Testis (tissue), 5 donors: ENCODE results near the gene REG3G. TPM values are rescaled to one million over a fixed set of nuclear protein-coding genes. Genes with fewer than 3 reads are reported as not detected.

ENCODE experiments used
- DNase-seq: peaks from one replicate; pipeline ENCODE4 v3.0.0-alpha.2; 2019
- H3K27ac ChIP-seq, 2 donors: fragments of 200-600 bp; sonication (generic); one replicate each; pipeline ENCODE4 v1.5.1; 2019
- H3K27me3 ChIP-seq: fragments of 200-600 bp; sonication (generic); one replicate; pipeline ENCODE4 v1.5.1; 2019
- H3K36me3 ChIP-seq: fragments of 200-600 bp; sonication (generic); one replicate; pipeline ENCODE4 v1.5.1; 2017; ENCODE audit warnings: low read depth; ENCODE audit errors: missing control alignments
- H3K4me1 ChIP-seq: fragments of 200-600 bp; sonication (generic); one replicate; pipeline ENCODE4 v1.5.1; 2019
- H3K4me3 ChIP-seq, 2 donors: fragments of 200-600 bp; sonication (generic); one replicate each; pipeline ENCODE4 v1.5.1; 2017 to 2019
- H3K9me3 ChIP-seq: fragments of 200-600 bp; sonication (generic); one replicate; pipeline ENCODE4 v1.5.1; 2017
- POLR2A ChIP-seq: fragments of 450-650 bp; IDR thresholded peaks from one replicate; pipeline ENCODE4 v1.6.1; 2017; ENCODE audit warnings: antibody characterized with exemption, mild to moderate bottlenecking, moderate library complexity
- WGBS, 2 donors: methylation state at CpG; one replicate each; pipeline ENCODE4 v1.1.5; 2018; 5-methylcytosine and 5-hydroxymethylcytosine counted together
- intact Hi-C: fragments of 100-400 bp; cut with DNase I; formaldehyde crosslinking; loops from one replicate; pipeline ENCODE4 v1.15.1; 2023; ENCODE audit warnings: low total_unique reads
- long read RNA-seq, 2 donors: transcript quantifications; one replicate each; lab custom pipeline, GENCODE V29; 2026
- polyA plus RNA-seq: library from polyadenylated mRNA; stranded (reverse); fragments of 350-450 nt; fragmentation: Illumina TruSeq; extraction: RNeasy Lipid Tissue Mini Kit (QIAGEN cat#74804); gene quantifications from one replicate; pipeline ENCODE4 v1.2.3, GENCODE V29; 2014; ENCODE audit warnings: low read depth, low replicate concordance; ENCODE audit not compliant: insufficient read depth
- total RNA-seq, 2 donors: library from RNA; depleted of rRNA; stranded (reverse); fragments of >200 nt; gene quantifications; one replicate each; pipeline ENCODE4 v1.2.3, GENCODE V29; 2016
- TF ChIP-seq, protein P1 (sequence below), 3 experiments: fragments of 450-650 bp in 2 of 3; fragments of 200-600 bp in 1 of 3; sonication (generic) in 1 of 3; IDR thresholded peaks; one replicate each; pipeline ENCODE4 v1.5.1; 2016 to 2019; ENCODE audit warnings: antibody characterized with exemption in 3 of 3, mild to moderate bottlenecking in 2 of 3, moderate library complexity in 1 of 3

Gene REG3G
- total RNA-seq (10 to 100 TPM; 22.3 to 69.7 TPM), polyA plus RNA-seq (60.7 TPM)
- long read RNA-seq, donor 1, partial matches to known transcripts: 0 of 2 reads
- long read RNA-seq, donor 1, other reads (novel, unspliced or antisense): 0 of 2 reads
- long read RNA-seq, donor 2: 0 reads

DNA sequence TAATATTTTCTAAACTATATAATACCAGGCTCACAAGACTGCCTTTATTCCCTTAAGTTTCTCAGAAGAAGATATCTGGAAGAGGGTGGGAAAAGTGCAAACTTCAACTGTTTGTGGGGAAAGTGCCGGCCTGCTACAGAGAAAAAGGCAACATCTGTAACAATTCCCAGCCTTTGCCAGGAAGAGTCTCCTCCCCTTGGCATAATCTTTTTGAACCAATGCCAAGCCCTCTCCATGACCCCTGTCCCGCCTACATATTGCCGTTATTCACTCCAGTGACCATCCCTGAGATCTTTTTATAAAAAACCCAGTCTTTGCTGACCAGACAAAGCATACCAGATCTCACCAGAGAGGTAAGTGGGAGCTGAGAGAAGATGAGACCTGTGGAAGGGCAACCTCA is at the start of gene REG3G:
Gene REG3G, plus strand, starts transcription at position 282 of the 400 bp plus-strand sequence. CDS start 392 bp downstream, outside the sequence.
- 26 to 43% methylated on average over 3 of the region's 3 CpGs for WGBS, 2 donors
- TF ChIP-seq, protein P1, sequence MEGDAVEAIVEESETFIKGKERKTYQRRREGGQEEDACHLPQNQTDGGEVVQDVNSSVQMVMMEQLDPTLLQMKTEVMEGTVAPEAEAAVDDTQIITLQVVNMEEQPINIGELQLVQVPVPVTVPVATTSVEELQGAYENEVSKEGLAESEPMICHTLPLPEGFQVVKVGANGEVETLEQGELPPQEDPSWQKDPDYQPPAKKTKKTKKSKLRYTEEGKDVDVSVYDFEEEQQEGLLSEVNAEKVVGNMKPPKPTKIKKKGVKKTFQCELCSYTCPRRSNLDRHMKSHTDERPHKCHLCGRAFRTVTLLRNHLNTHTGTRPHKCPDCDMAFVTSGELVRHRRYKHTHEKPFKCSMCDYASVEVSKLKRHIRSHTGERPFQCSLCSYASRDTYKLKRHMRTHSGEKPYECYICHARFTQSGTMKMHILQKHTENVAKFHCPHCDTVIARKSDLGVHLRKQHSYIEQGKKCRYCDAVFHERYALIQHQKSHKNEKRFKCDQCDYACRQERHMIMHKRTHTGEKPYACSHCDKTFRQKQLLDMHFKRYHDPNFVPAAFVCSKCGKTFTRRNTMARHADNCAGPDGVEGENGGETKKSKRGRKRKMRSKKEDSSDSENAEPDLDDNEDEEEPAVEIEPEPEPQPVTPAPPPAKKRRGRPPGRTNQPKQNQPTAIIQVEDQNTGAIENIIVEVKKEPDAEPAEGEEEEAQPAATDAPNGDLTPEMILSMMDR (IDR thresholded peaks at IDR 0.05): no peak
- TF ChIP-seq POLR2A: no peak
- Histone ChIP-seq H3K27ac (peak within 1 kb of the TSS in 1 of 2 donors; percentile 24), H3K36me3 (no peaks in the 10 kb centered on the region), H3K9me3 (no peaks in the 10 kb centered on the region), H3K4me3 (no peak within 1 kb of the TSS), H3K27me3 (no peaks in the 10 kb centered on the region), H3K4me1 (no peaks in the 10 kb centered on the region)
- DNase-seq: peak; percentile 72
- intact Hi-C loops: no loop called here

DNA sequence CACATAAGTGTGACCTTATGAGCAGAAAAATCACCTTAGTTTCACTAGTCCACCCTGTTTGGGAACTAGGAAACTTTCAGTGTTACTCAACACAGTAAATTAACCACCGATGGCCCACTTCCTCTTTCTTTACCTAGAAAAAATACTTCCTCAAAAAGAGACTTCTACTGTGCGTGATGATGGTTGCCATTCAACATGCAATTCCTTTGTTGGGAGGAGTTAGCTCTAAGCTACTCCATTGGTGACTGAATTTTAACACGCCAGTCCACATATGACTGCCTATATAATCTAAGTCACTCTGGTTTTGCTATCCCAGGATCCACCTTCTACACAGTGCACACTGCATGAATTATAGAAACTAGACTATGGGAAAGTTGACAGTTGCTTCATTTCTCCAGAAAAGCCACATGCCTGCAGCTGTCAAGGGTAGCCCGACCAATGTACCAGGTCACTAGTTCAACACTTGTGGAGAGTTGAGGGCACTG is 47.8 kb upstream of the REG3G start:
- intact Hi-C loops: no loop called here
- no peak overlapping the region for H3K4me3 ChIP-seq
- no peaks in the 10 kb centered on the region for H3K9me3 ChIP-seq
- H3K4me1 ChIP-seq: no peaks in the 10 kb centered on the region
- TF ChIP-seq POLR2A: no peak
- TF ChIP-seq, protein P1 (IDR thresholded peaks at IDR 0.05): no peak
- H3K36me3 ChIP-seq: no peaks in the 10 kb centered on the region
- 85 to 87% methylated on average over 4 of the region's 4 CpGs for WGBS, 2 donors
- DNase-seq: no peak
- H3K27ac ChIP-seq: no peak overlapping the region
- H3K27me3 ChIP-seq: no peaks in the 10 kb centered on the region

DNA sequence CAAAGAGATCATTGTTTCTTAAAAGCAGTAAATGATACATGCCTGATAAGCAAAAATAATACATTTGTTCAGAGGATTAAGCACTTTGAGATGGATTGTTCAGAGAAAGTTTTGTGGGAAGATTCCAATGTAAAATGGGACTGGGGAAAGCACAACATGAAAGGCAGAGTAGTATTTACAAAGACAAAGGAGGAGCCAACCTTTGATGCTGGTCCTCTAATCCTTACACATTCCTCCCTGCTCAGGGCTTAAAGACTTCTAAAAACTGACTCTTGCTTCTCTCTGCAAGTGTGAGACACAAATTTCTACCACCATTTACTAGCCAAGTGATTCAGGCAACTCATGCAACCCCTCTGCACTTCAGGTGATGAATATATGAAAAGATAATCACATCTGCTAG is 47.2 kb upstream of the REG3G start:
- no peak for TF ChIP-seq POLR2A
- TF ChIP-seq, protein P1 (IDR thresholded peaks at IDR 0.05): no peak
- no peak for DNase-seq
- Histone ChIP-seq H3K36me3 (no peaks in the 10 kb centered on the region), H3K27ac (no peak overlapping the region), H3K9me3 (no peaks in the 10 kb centered on the region), H3K27me3 (no peaks in the 10 kb centered on the region), H3K4me3 (no peak overlapping the region), H3K4me1 (no peaks in the 10 kb centered on the region)
- intact Hi-C loops: no loop called here

DNA sequence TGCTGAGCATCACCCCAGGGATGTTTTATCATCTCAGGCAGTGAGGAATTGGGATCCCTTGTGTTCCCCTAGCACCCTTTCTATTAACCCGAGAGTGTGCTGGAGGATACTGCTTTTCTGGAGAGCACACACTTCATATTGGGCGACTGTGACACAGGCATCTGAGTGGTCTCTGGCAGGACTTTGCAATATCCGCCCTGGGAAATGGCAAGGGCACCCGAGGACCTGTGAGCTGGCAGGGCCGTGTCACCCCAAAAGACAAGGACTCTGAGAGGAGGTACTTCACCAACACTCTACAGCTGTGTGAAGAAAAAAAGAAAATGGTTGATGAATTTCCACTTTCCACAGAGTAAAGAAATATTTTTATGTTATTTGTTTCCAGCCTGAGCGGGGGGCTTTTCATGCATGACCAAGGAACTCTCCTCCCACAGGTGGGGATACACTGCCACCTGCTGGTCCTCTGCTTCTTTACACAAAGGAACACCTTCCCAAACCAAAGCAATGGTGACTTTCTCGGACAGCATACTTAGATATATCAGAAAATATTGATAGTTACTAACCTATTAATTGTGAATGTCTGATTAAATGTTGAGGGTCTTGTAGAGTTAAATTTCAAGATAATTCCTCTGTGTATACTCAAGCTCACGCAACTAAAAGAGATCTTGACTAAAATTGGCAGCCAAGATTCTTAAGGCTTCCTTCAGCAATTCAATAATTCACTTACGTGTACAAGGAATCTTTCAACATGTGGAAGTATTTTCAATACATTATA is 45.9 kb upstream of the REG3G start:
- 28 to 44% methylated on average over 8 to 9 of the region's 9 CpGs for WGBS, 2 donors
- Histone ChIP-seq H3K4me1 (no peaks in the 10 kb centered on the region), H3K27ac (no peak overlapping the region), H3K9me3 (no peaks in the 10 kb centered on the region), H3K4me3 (no peak overlapping the region), H3K36me3 (no peaks in the 10 kb centered on the region), H3K27me3 (no peaks in the 10 kb centered on the region)
- peak; percentile 81 for DNase-seq
- TF ChIP-seq, protein P1 (IDR thresholded peaks at IDR 0.05): peak; percentile 25 to 72 (median 58)
- no peak for TF ChIP-seq POLR2A
- intact Hi-C loops: no loop called here
